ENCODE results near the gene ACOD1. TPM values are rescaled to one million over a fixed set of nuclear protein-coding genes. Genes with fewer than 3 reads are reported as not detected.

The ACOD1 gene
- polyA plus RNA-seq, 1 of the 3 experiments (the other 2 are of a cell fraction) = not detected

GRCh38 chr13:76944456-76944855 lies 3.9 kb upstream of the ACOD1 start (continued):
- TF ChIP-seq POLR2AphosphoS5 (IDR thresholded peaks at IDR 0.05; ENCODE audit: low read depth, low read length) (no peak), RCOR1 (IDR thresholded peaks at IDR 0.05; ENCODE audit: low read length) (no peak; the same call in 1 of the 2 replicates), JUND (IDR thresholded peaks at IDR 0.05) (peak; percentile 42)

- no peaks in the 10 kb centered on the region for H3K9me3 ChIP-seq
- DNase-seq = no peak
- no peaks in the 10 kb centered on the region for H4K20me1 ChIP-seq (ENCODE audit: insufficient read depth)
- 63% methylated on average over 2 of the region's 2 CpGs for WGBS (ENCODE audit: low lambda C conversion rate)
- H3K4me2 ChIP-seq = no peak overlapping the region
- no peaks in the 10 kb centered on the region for H3K27me3 ChIP-seq (ENCODE audit: insufficient read depth)
- H3K9ac ChIP-seq = no peak overlapping the region
- ChIA-PET CTCF (no interaction called here), POLR2A (no interaction called here)
- no peak overlapping the region for H3K4me3 ChIP-seq (ENCODE audit: low read depth in 2 of 2, low read length in 1 of 2)
- no peaks in the 10 kb centered on the region for H3K4me1 ChIP-seq (ENCODE audit: control insufficient read depth in 1 of 2, insufficient read depth in 2 of 2, low read depth in 1 of 2, low read length in 1 of 2)
- TF ChIP-seq MEF2A (IDR thresholded peaks at IDR 0.05; ENCODE audit: borderline replicate concordance, low read depth) (no peak), POLR2AphosphoS5 (IDR thresholded peaks at IDR 0.05; ENCODE audit: low read depth, low read length) (no peak), FOXJ3 (CRISPR knock-in tag; IDR thresholded peaks at IDR 0.05) (no peak), PBX3 (IDR thresholded peaks at IDR 0.05) (no peak), TEAD4 (IDR thresholded peaks at IDR 0.05; ENCODE audit: borderline replicate concordance, insufficient read depth) (no peak), USF1 (IDR thresholded peaks at IDR 0.05; ENCODE audit: borderline replicate concordance, low read depth) (no peak), GABPA (IDR thresholded peaks at IDR 0.05; ENCODE audit: low read depth) (no peak), FOSL2 (IDR thresholded peaks at IDR 0.05; ENCODE audit: borderline replicate concordance, low read depth) (no peak), RFX5 (IDR thresholded peaks at IDR 0.05; ENCODE audit: low read length) (no peak), MXI1 (IDR thresholded peaks at IDR 0.05; ENCODE audit: low read depth, low read length) (no peak), CHD2 (IDR thresholded peaks at IDR 0.05; ENCODE audit: low read length, partially characterized antibody) (no peak), USF2 (IDR thresholded peaks at IDR 0.05; ENCODE audit: borderline replicate concordance, low read depth, low read length) (no peak), ELF1 (IDR thresholded peaks at IDR 0.05) (no peak), FOXM1 (IDR thresholded peaks at IDR 0.05; ENCODE audit: low read depth) (no peak), IRF3 (IDR thresholded peaks at IDR 0.05; ENCODE audit: low read depth, low read length) (no peak), SIN3A (IDR thresholded peaks at IDR 0.05; ENCODE audit: borderline replicate concordance, low read depth, low read length) (no peak), ZBTB33 (IDR thresholded peaks at IDR 0.05; ENCODE audit: borderline replicate concordance, low read depth) (no peak), REST (IDR thresholded peaks at IDR 0.05; ENCODE audit: low read depth, low read length) (no peak), EP300 (IDR thresholded peaks at IDR 0.05; ENCODE audit: borderline replicate concordance in 1 of 2, low read depth in 1 of 2, low read length in 1 of 2) (no peak), RAD21 (IDR thresholded peaks at IDR 0.05; ENCODE audit: low read length) (no peak)
- no peaks in the 10 kb centered on the region for H3F3A ChIP-seq (replicated peaks; ENCODE audit: insufficient read depth)
- H2AFZ ChIP-seq (ENCODE audit: low read depth) = no peak overlapping the region
- H3K27ac ChIP-seq (ENCODE audit: low read depth in 2 of 2, low read length in 1 of 2) = no peak overlapping the region
- no peaks in the 10 kb centered on the region for H3K9me2 ChIP-seq
- H3K36me3 ChIP-seq (replicated peaks in 1 of 2; ENCODE audit: control insufficient read depth in 1 of 2, insufficient read depth in 2 of 2, low read length in 1 of 2) = no peaks in the 10 kb centered on the region
- no peaks in the 10 kb centered on the region for H3K79me2 ChIP-seq (ENCODE audit: insufficient read depth)
These were observed 1.8 kb downstream of the ACOD1 start for GRCh38 chr13:76950101-76950500.
